ENCODE measurements around the gene CABP4. TPM values are rescaled to one million over a fixed set of nuclear protein-coding genes. Genes with fewer than 3 reads are reported as not detected.
A peak's percentile ranks its signal among the peaks of the same experiment; 100 is the strongest.

CABP4 gene
- total RNA-seq, 1 donor: not detected

- DNase-seq (ENCODE audit: low read depth): no peak
- no peak overlapping the region for H3K4me3 ChIP-seq (ENCODE audit: low read depth, low read length)
- no peak for TF ChIP-seq CTCF (IDR thresholded peaks at IDR 0.05; ENCODE audit: insufficient read depth, low read length)
Observed at GRCh38 chr11:67499808-67500483, 44.8 kb downstream of the CABP4 start.

- TF ChIP-seq CTCF (IDR thresholded peaks at IDR 0.05; ENCODE audit: insufficient read depth, low read length): no peak
- DNase-seq (ENCODE audit: low read depth): no peak
- no peak overlapping the region for H3K4me3 ChIP-seq (ENCODE audit: low read depth, low read length)
Observed at GRCh38 chr11:67500484-67500821, 45.3 kb downstream of the CABP4 start.

GRCh38 chr11:67500831-67501715 is 45.9 kb downstream of the CABP4 start:
- no peak overlapping the region for H3K4me3 ChIP-seq (ENCODE audit: low read depth, low read length)
- TF ChIP-seq CTCF (IDR thresholded peaks at IDR 0.05; ENCODE audit: insufficient read depth, low read length): no peak
- no peak for DNase-seq (ENCODE audit: low read depth)

- TF ChIP-seq CTCF (IDR thresholded peaks at IDR 0.05; ENCODE audit: insufficient read depth, low read length): no peak
- H3K4me3 ChIP-seq (ENCODE audit: low read depth, low read length): no peak overlapping the region
- no peak for DNase-seq (ENCODE audit: low read depth)
Observed at GRCh38 chr11:67501854-67502253, 46.7 kb downstream of the CABP4 start.

- no peak overlapping the region for H3K4me3 ChIP-seq (ENCODE audit: low read depth, low read length)
- no peak for TF ChIP-seq CTCF (IDR thresholded peaks at IDR 0.05; ENCODE audit: insufficient read depth, low read length)
- DNase-seq (ENCODE audit: low read depth): no peak
Observed at GRCh38 chr11:67502328-67502979, 47.3 kb downstream of the CABP4 start.

GRCh38 chr11:67503119-67504004 is 48.2 kb downstream of the CABP4 start:
- DNase-seq (ENCODE audit: low read depth): no peak
- H3K4me3 ChIP-seq (ENCODE audit: low read depth, low read length): peak overlapping the region; percentile 82
- TF ChIP-seq CTCF (IDR thresholded peaks at IDR 0.05; ENCODE audit: insufficient read depth, low read length): no peak

Measured in fibroblast of the aortic adventitia (primary cell).